IMR-90 (cell line): Measurements from ENCODE around the gene IMPDH1.

Source experiments
- CEBPB ChIP-seq: IDR thresholded peaks from 2 replicates; pipeline ENCODE4 v1.6.1; 2012; ENCODE audit warnings: low read depth, low read length, improper control_type of control experiment
- CTCF ChIP-seq: conservative IDR thresholded peaks from 2 replicates; pipeline ENCODE4 v1.5.1; 2012; ENCODE audit warnings: mild to moderate bottlenecking, low read depth, low read length, improper control_type of control experiment
- FOS ChIP-seq: fragments of 150-350 bp; IDR thresholded peaks from 2 replicates; pipeline ENCODE4 v1.6.1; 2016; ENCODE audit warnings: low read depth, low read length
- MAFK ChIP-seq: IDR thresholded peaks from 2 replicates; pipeline ENCODE4 v1.6.1; 2012; ENCODE audit warnings: low read depth, low read length, improper control_type of control experiment
- MAZ ChIP-seq: IDR thresholded peaks from 2 replicates; pipeline ENCODE4 v1.6.1; 2012; ENCODE audit warnings: low read depth, mild to moderate bottlenecking, low read length, improper control_type of control experiment, moderate library complexity, borderline replicate concordance
- MXI1 ChIP-seq: IDR thresholded peaks from 2 replicates; pipeline ENCODE4 v1.6.1; 2012; ENCODE audit warnings: low read depth, mild to moderate bottlenecking, low read length, moderate library complexity, borderline replicate concordance
- POLR2A ChIP-seq: IDR thresholded peaks from 2 replicates; pipeline ENCODE4 v1.6.1; 2012; ENCODE audit warnings: mild to moderate bottlenecking, low read depth, low read length
- RAD21 ChIP-seq: IDR thresholded peaks from 2 replicates; pipeline ENCODE4 v1.6.1; 2012; ENCODE audit warnings: low read length, improper control_type of control experiment
- SMC3 ChIP-seq: fragments of 150-350 bp; IDR thresholded peaks from 2 replicates; pipeline ENCODE4 v1.6.1; 2016; ENCODE audit warnings: low read depth, mild to moderate bottlenecking, antibody characterized with exemption, low read length, moderate library complexity
- TF ChIP-seq, protein P1 (sequence below): fragments of 150-350 bp; IDR thresholded peaks from 2 replicates; pipeline ENCODE4 v1.6.1; 2017; ENCODE audit warnings: mild to moderate bottlenecking, antibody characterized with exemption, low read length, low read depth

GRCh38 chr7:128455543-128456254 is 45.9 kb upstream of the IMPDH1 start, which contains the start of gene HILPDA:
- TF ChIP-seq CTCF (no peak), POLR2A (peak; percentile 82), MAFK (no peak), FOS (0 out of 2 replicates have a peak, but pooled peaks have one; percentile 8), MXI1 (peak; percentile 75), SMC3 (no peak), RAD21 (no peak), MAZ (peak; percentile 89), CEBPB (no peak)
- TF ChIP-seq, protein P1, sequence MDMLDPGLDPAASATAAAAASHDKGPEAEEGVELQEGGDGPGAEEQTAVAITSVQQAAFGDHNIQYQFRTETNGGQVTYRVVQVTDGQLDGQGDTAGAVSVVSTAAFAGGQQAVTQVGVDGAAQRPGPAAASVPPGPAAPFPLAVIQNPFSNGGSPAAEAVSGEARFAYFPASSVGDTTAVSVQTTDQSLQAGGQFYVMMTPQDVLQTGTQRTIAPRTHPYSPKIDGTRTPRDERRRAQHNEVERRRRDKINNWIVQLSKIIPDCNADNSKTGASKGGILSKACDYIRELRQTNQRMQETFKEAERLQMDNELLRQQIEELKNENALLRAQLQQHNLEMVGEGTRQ, result 0 out of 2 replicates have a peak, but pooled peaks have one; percentile 9
